SJCRH30 (cell line): ENCODE results near the gene PSAP. TPM values are rescaled to one million over a fixed set of nuclear protein-coding genes. Genes with fewer than 3 reads are reported as not detected.
"Not testable (repeated sequence)": the region's sequence is repeated elsewhere in the genome, so short reads cannot be mapped to it uniquely, and the experiment has no call there.

Experiments
- DNase-seq, 2 experiments: peaks; one replicate each; pipeline ENCODE4 v3.0.0-alpha.2; 2015 to 2020
- H3K27ac ChIP-seq: fragments of 250-450 bp; sonication (Bioruptor Pico); 2 replicates; pipeline ENCODE4 v1.5.1; 2020; ENCODE audit warnings: mild to moderate bottlenecking, moderate library complexity
- H3K27me3 ChIP-seq: fragments of 250-450 bp; sonication (Bioruptor Pico); 2 replicates; pipeline ENCODE4 v1.5.1; 2020; ENCODE audit warnings: mild to moderate bottlenecking, moderate library complexity
- H3K36me3 ChIP-seq: fragments of 250-450 bp; sonication (Bioruptor Pico); 2 replicates; pipeline ENCODE4 v1.5.1; 2020; ENCODE audit warnings: mild to moderate bottlenecking, moderate library complexity
- H3K4me1 ChIP-seq: fragments of 250-450 bp; sonication (Bioruptor Pico); 2 replicates; pipeline ENCODE4 v1.5.1; 2020; ENCODE audit warnings: mild to moderate bottlenecking, moderate library complexity
- H3K4me3 ChIP-seq: fragments of 250-450 bp; sonication (Bioruptor Pico); 2 replicates; pipeline ENCODE4 v1.5.1; 2020; ENCODE audit warnings: mild to moderate bottlenecking, moderate library complexity
- H3K9me3 ChIP-seq: fragments of 250-450 bp; sonication (Bioruptor Pico); replicated peaks from 2 replicates; pipeline ENCODE4 v1.5.1; 2020; ENCODE audit warnings: mild to moderate bottlenecking, moderate library complexity
- total RNA-seq: library from RNA; depleted of rRNA; stranded (reverse); fragments of >200 nt; shearing (Covaris generic); gene quantifications from 2 replicates; pipeline ENCODE4 v1.2.3, GENCODE V29; 2014

The PSAP gene
- total RNA-seq, 1 experiment from 2014 or later, result 172 TPM

DNA sequence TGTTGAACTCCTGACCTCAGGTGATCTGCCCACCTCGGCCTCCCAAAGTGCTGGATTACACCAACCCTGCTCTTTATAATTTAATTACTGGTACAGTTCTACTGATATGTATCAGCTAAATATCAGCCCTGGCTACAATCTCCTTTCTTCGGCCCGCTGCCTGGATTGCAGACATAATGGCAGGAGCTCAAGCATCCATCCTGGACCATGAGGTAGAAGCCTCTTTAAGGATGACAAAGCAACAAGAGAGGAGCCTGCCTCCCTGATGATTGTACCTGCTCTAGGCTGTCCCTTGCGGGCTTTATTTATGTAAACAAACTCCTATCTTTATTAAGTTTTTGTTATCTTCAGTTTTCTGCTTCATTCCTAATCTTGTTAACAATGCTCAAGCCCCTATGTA, 5.6 kb upstream of the PSAP start:
- Histone ChIP-seq H3K9me3 (no peaks in the 10 kb centered on the region), H3K27ac (no peak overlapping the region), H3K36me3 (no peaks in the 10 kb centered on the region), H3K4me3 (no peak overlapping the region), H3K4me1 (peaks cover 11% of the 10 kb centered on the region), H3K27me3 (no peaks in the 10 kb centered on the region)
- no peak for DNase-seq

DNA sequence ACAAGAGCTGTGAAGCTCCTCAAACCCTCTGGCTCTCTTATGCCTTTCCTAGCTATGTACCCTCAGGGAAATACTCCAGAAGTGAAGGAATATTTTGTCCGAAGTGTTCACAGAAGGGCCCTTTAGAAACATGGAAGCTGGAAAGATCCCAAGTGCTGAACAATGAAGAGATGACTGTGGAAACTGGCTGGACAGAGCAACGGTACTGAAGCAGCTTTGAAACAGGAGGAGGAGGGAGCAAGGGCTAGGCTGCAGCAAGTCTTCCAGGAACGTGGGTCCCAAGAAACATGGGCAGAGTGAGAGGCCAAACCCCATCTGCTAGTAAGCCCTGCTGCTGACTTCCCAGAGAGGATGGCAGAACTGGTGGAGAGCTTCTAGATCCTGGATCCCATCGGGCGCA, 3.0 kb upstream of the PSAP start:
- DNase-seq, result no peak
- Histone ChIP-seq H3K27ac (no peak overlapping the region), H3K4me1 (no peaks in the 10 kb centered on the region)

DNA sequence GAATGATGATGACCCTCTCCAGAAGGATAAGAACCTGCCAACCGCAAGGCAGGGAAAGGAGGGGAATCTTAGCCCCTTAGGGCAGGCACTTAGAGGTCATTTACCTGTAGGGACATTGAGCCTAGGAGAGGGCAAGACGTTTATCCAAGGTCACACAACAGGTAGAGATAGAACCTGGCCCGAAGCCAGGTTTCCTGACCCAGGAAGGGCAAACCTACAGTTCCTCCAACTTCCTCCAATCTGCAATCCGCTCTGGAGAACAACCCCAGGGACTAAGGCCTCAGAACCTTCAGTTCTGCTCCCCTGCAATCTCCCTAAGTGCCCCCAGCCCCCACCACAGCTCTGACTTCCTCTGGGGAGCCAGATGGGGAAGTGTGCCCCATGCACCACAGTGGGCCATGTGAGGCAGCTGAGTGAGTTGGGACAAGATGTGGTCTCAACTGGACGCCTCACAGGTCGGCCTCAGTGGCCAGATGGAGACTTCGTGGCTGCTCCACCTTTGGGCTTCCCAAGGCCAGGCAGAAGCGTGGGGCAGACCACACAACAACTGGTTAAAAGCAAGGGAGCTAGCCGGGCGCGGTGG, 1.4 kb upstream of the PSAP start:
- no peak for DNase-seq
- no peak overlapping the region for H3K4me3 ChIP-seq
- no peaks in the 10 kb centered on the region for H3K4me1 ChIP-seq
- no peaks in the 10 kb centered on the region for H3K9me3 ChIP-seq
- no peaks in the 10 kb centered on the region for H3K27me3 ChIP-seq
- H3K36me3 ChIP-seq, result no peaks in the 10 kb centered on the region
- no peak overlapping the region for H3K27ac ChIP-seq

More for the DNA sequence above, 3.0 kb upstream of the PSAP start:
- Histone ChIP-seq H3K36me3 (no peaks in the 10 kb centered on the region), H3K27me3 (no peaks in the 10 kb centered on the region), H3K9me3 (no peaks in the 10 kb centered on the region), H3K4me3 (no peak overlapping the region)

DNA sequence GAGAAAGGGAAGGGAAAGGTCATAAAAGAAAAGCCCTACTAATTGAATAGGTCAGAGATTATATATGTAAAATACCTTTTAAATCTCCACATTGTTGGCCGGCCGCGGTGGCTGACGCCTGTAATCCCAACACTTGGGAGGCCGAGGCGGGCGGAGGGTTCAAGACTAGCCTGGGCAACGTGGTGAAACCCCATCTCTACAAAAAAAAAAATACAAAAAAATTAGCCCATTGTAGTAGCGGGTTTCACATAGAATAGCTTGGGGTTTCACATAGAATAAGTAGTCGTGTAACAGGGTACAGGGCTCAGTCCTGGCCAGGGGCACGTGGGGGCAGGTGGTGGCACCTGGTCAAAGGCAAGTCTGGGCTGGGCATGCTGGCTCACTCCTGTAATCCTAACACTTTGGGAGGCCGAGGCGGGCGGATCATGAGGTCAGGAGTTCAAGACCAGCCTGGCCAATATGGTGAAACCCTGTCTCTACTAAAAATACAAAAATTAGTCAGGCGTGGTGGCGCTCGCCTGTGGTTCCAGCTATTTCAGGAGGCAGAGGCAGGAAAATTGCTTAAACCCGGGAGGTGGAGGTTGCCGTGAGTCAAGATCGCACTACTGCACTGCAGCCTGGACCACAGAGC, 529 bp upstream of the PSAP start:
- H3K4me1 ChIP-seq, H3K36me3 ChIP-seq, H3K27me3 ChIP-seq, H3K9me3 ChIP-seq, DNase-seq: not testable (repeated sequence)
- H3K4me3 ChIP-seq, result peak overlapping the region; percentile 91
- H3K27ac ChIP-seq, result peak overlapping the region; percentile 84

DNA sequence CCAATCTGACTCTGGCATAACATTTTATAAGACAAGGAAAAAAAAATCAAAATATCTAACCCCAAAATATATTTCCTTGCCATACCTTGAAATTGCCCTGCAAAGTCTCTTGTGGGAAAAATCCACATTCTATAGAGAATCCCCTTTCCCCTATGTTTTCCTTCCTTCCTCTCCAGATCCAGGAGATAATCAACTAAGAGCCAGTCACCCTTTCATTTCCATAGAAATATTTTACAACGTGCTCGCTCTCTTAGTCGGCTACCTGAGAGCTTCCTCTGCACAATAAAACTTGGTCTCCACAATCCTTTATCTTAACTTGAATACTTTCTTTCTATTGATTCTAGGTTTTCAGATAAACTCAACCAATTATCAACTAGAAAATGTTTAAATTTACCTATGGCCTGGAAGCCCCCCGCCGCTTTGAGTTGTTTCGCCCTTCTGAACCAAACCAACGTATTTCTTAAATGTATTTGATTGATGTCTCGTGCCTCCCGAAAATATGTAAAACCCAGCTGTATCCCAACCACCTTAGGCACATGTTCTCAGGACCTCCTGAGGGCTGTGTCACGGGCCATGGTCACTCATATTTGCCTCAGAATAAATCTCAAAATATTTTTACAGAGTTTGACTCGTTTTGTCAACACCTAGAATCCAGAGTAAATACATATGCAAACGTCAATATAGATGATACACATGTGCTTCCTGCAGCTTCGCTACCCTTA, 869 bp downstream of the PSAP start:
- H3K9me3 ChIP-seq, result no peaks in the 10 kb centered on the region
- no peaks in the 10 kb centered on the region for H3K36me3 ChIP-seq
- no peaks in the 10 kb centered on the region for H3K27me3 ChIP-seq
- H3K4me1 ChIP-seq, result no peaks in the 10 kb centered on the region
- DNase-seq, result no peak
- H3K4me3 ChIP-seq, result peak overlapping the region; percentile 91
- peak overlapping the region; percentile 84 for H3K27ac ChIP-seq

DNA sequence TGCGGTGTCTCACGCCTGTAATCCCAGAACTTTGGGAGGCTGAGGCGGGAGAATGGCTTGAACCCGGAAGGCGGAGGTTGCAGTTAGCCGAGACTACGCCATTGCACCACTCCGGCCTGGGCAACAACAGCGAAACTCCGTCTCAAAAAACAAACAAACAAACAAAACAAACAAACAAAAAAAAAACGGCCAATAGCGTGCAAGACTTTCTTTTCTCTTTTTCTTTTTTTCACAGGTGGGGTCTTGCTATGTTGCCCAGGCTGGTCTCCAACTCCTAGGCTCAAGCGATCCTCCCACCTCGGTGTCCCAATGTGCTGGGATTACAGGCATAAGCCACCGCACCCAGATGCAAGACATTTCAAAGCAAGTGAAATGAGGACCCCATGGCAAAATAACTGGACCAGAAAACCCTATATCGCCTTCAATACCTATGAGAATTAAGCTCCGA, 1.6 kb downstream of the PSAP start:
- no peaks in the 10 kb centered on the region for H3K9me3 ChIP-seq
- no peaks in the 10 kb centered on the region for H3K27me3 ChIP-seq
- no peaks in the 10 kb centered on the region for H3K4me1 ChIP-seq
- H3K36me3 ChIP-seq, result no peaks in the 10 kb centered on the region
- no peak for DNase-seq
- no peak overlapping the region for H3K27ac ChIP-seq
- H3K4me3 ChIP-seq, result no peak overlapping the region

DNA sequence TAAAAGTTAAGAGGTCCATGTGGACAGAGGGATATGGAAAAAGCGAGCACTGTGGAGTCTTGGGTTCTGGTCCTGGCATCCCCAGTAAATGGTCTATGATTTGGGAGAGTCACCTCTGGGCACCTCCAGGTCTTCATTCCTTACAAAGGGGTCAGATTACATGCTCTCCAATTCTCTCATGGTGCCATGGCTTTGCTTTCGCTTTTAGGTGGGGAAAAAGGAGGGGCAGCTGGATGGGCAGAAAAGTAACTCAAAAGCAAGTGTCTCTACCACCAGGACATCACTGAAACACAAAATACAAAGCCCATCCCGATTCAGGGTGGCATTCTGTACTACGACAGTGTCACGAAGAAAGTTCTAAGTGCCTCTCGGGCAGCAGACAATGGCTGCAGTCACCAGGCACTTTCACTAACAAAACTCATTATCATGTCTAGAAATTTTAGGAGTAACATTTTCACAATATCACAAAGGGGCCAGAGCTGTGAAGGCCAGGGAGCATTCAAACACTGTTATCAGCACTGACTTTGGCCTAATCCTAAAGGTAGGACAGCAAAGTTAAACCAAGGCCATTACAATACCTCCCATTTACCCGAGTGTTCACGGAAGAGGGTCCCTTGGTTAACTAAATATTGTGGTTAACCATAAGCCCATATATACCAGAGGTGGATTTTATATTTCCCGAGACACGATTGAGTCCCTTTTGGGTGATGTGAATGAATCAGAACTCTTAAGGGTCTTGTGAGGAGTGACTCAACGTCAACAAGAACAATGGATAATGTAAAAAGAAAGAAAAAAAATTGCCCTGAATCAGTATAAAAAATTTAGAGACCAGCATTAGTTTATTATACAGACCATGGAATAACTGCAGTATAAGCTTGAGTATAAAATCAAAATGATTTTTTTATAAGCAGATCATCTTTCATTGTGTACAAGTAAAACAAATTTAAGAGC, 2.5 kb downstream of the PSAP start:
- no peaks in the 10 kb centered on the region for H3K27me3 ChIP-seq
- DNase-seq, result no peak
- no peak overlapping the region for H3K27ac ChIP-seq
- H3K4me3 ChIP-seq, result no peak overlapping the region
- no peaks in the 10 kb centered on the region for H3K36me3 ChIP-seq
- no peaks in the 10 kb centered on the region for H3K9me3 ChIP-seq
- no peaks in the 10 kb centered on the region for H3K4me1 ChIP-seq

DNA sequence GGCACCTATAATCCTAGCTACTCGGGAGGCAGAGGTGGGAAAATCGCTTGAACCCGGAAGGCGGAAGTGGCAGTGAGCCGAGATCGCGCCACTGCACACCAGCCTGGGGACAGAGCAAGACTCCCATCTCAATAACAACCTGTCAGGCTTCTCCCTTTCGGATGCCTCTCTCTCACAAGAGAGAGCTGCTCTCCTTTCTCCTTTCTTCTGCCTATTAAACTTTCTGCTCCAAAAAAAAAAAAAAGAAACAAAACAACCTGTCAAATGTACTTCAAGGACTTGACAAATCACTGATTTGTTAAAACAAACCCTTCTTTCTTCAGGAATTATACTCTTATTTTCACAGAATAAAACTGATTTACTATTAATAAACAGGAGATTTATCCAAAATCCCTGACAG, 3.6 kb downstream of the PSAP start:
- DNase-seq, result no peak
- Histone ChIP-seq H3K4me3 (no peak overlapping the region), H3K27me3 (no peaks in the 10 kb centered on the region), H3K27ac (no peak overlapping the region), H3K36me3 (no peaks in the 10 kb centered on the region), H3K4me1 (no peaks in the 10 kb centered on the region), H3K9me3 (no peaks in the 10 kb centered on the region)

DNA sequence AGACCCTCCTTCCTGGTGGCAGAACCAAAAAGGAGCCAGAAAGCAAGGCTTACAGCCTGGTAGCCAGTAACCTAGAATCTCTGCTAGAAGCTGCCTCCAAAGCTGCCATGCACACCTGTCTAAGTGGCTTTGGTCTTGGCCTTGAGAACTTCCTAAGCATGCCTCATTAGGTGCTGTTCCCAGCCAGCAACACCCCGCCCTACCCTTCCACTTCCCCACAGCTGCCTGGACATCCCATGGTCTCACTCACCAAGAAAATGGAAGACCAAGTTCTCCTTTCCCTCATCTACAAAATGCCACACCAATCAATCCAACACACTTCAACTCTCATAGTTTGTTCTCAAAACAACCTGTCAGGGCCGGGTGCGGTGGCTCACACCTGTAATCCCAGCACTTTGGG, 4.2 kb downstream of the PSAP start:
- Histone ChIP-seq H3K27me3 (no peaks in the 10 kb centered on the region), H3K9me3 (no peaks in the 10 kb centered on the region), H3K36me3 (no peaks in the 10 kb centered on the region), H3K27ac (no peak overlapping the region), H3K4me3 (no peak overlapping the region), H3K4me1 (no peaks in the 10 kb centered on the region)
- DNase-seq, result no peak

DNA sequence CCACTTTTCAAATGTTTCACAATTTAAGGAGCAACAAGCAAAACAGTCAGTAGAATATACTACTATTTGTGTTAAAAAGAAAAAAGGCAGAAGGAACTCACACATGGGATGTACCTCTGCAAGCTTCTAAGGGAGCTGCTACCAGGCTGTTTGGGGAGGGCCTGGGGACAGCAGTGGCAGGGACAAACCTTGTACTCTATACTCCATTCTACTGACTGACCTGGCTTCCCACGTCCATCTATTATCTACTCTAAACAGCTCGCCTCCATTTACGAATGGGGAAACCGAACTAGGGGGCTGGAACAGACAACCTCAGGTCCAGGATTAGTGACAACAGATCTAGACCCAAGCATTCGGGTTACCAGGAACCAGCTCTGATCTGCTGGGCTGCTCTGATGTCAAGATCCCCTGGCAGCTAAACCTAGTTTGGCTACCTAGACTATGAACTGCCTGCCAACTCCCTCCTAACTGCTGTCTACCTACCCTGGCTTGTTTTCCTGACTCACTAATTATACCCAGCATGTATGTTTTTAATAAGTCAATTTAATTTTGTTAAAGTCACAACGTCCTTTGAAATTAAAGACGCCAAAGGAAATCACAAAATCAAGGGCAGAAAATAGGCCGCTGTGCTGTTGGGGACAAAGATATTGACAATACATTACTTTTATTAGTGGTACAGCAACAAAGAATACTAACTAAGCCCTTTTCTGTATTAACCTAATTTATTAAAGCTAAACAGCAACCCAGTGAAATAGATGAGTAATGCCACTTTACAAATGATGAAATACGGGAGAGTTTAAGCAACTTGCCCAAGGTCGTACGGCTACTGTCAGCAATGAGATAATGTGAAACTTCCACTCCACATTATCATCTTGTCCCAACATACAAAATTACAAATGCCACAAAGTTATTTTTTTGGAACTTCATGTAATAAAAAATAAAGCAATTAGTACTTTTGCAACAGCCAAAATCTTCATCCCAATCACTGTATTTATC, 5.3 kb downstream of the PSAP start:
- DNase-seq, result no peak
- no peak overlapping the region for H3K4me3 ChIP-seq
- no peaks in the 10 kb centered on the region for H3K27me3 ChIP-seq
- H3K36me3 ChIP-seq, result no peaks in the 10 kb centered on the region
- no peak overlapping the region for H3K27ac ChIP-seq
- H3K4me1 ChIP-seq, result peaks cover 1% of the 10 kb centered on the region
- no peaks in the 10 kb centered on the region for H3K9me3 ChIP-seq

DNA sequence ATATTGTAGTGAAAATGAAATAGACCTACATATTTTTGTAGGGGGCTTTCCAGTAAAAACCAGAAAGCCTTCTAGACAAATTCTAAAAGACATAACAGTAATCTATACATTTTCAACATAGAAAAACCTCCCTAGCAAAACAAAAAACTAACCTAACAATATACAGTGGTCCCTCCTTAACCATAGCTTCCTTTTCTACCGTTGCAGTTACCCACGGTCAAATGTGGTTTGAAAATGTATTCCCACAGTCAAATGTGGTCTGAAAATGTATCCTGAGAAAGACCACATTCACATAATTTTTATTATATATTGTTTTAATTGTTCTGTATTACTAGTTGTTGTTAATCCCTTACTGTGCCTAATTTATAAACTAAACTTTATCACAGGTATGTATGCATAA, 6.4 kb downstream of the PSAP start:
- Histone ChIP-seq H3K4me1 (peaks cover 12% of the 10 kb centered on the region), H3K27me3 (no peaks in the 10 kb centered on the region), H3K36me3 (no peaks in the 10 kb centered on the region), H3K4me3 (no peak overlapping the region), H3K9me3 (no peaks in the 10 kb centered on the region), H3K27ac (no peak overlapping the region)
- no peak for DNase-seq

DNA sequence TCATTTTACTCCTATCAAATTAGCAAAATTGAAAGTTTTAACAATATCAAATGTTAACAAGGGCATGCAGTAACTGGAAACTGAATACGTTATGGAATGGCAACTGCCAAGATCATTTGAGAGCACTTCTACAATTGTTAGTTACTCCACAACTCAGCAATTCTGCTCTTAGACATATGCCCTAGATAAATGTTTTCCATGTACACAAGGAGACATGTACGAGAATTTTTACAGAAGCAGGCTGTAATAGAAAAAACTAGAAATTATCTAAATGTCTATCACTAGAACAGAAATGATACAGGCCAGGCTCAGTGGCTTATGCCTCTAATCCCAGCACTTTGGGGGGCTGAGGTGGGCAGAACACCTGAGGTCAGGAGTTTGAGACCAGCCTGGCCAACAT, 7.0 kb downstream of the PSAP start:
- no peaks in the 10 kb centered on the region for H3K27me3 ChIP-seq
- H3K36me3 ChIP-seq, result no peaks in the 10 kb centered on the region
- no peak overlapping the region for H3K27ac ChIP-seq
- no peak overlapping the region for H3K4me3 ChIP-seq
- DNase-seq, result no peak
- peaks cover 15% of the 10 kb centered on the region for H3K4me1 ChIP-seq
- no peaks in the 10 kb centered on the region for H3K9me3 ChIP-seq

DNA sequence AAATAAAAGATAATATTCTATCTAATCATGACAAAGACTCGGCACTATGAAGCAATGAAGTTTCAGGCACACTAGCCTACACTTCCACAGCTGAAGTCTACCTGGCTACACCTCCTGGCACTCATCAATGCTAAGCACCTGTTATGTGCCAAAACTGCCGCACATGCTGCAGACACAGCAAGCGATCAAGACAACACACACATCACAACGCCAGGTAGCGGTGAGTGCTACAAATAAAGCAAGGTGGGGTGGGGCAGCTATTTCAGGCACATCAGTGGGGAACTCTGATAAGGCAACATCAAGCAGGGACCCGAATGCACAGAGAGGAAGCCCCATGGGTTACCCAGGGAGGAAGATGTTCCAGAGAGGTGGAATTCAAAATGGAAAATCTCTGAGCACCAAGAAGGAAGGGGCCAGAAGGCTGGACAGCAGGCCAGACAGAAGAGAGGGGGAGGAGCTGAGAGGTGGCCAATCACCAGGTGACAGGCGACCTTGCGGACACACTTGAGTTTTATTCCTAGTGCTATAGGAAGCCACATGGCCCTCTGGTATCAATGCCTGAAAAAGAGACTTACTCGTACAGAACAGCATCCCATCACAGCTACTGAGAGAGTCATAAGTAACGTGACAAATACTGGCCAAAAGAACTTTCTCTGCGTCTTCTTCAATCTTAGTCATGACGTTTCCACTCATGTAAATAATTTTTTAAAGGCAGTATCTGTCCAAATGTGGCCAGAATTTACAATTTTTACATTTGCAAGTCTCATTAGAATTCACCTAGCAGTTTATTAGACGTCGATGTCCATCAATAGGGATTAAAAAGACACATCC, 8.0 kb downstream of the PSAP start:
- no peaks in the 10 kb centered on the region for H3K27me3 ChIP-seq
- peaks cover 15% of the 10 kb centered on the region for H3K4me1 ChIP-seq
- no peak for DNase-seq
- H3K36me3 ChIP-seq, result no peaks in the 10 kb centered on the region
- H3K27ac ChIP-seq, result no peak overlapping the region
- H3K9me3 ChIP-seq, result no peaks in the 10 kb centered on the region
- no peak overlapping the region for H3K4me3 ChIP-seq
